HTR-8/SVneo (cell line): ENCODE measurements around the gene RALGPS1.

ENCODE experiments used
- DNase-seq: peaks from one replicate; pipeline ENCODE4 v3.0.0; 2011; ENCODE audit warnings: low spot score, mixed read lengths; ENCODE audit not compliant: insufficient read length
- FAIRE-seq: peaks from 2 replicates; lab custom pipeline; 2011; peaks lifted over from hg19 to GRCh38; lab: Jason Lieb, UNC

The RALGPS1 gene

DNA sequence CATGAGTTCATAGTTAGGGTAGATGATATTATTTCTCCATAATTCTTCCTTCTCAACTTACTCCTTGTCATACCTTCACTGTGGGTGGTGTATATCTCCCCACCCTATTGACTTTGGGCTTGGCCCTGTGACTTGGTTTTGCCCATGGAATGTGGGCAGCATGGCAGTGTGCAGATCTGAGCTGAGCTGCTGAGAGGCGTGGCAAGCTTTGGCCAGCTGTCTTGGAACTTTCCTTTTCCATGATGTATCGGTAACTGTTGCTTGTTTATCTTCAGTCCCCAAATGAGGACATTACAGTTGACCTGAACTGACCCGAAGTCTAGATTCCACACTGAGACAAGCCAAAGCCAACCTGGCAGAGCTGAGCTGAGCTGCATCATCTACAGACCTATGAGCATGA is 70.4 kb downstream of the RALGPS1 start:
- DNase-seq (no peak), FAIRE-seq (no peak)

DNA sequence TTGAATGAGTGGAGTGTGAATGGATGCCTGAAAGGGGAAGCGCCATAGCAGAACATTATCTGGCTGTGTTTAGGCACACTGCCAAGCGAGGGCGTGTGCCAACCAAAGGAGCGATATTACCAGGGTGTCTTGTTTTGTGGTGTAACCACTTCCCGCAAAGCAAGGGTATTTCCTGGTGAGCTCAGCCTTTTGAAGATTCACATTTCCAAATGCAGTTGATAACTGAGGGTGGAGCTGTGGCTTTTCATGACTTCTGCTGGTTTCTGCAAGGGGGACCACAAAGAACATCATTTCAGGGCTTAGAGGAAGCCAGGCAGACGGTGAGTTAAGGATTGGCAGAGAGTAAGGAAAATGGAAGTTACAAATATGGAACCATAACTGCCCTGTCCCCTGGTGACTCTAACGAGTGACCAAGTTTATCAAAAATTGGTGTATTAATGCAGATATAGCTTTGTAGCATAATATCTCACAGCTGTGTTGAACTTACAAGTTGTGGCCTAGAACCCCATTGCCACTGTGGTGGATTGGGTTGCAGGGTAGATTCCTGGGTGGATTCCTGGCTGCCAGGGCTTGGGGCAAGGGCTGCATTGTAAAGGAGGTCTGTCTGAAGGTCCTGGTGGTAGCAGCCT is 71.4 kb downstream of the RALGPS1 start:
- no peak for FAIRE-seq
- DNase-seq: peak; percentile 37

DNA sequence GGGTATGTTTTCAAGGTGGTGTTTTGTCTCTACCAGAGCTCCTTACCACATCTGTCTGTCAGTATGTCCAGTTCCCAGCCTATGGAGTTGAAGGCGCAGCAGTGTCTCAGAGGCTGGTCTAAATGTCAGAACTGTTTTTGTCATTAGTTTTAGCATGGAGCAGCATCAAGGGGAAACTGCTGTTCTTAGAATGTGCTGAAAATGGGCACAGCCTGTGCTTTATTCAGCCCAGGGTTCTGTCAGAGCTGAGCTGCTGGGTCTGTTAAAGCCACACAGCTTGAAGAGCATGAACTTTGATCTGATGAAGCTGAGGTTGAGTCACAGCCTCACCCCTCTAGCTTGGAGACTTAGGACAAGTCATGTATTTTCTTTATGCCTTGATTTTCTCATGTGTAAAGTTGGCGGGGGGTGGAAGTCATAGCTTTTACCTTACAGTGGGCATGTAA is 71.9 kb downstream of the RALGPS1 start:
- FAIRE-seq (no peak), DNase-seq (no peak)

DNA sequence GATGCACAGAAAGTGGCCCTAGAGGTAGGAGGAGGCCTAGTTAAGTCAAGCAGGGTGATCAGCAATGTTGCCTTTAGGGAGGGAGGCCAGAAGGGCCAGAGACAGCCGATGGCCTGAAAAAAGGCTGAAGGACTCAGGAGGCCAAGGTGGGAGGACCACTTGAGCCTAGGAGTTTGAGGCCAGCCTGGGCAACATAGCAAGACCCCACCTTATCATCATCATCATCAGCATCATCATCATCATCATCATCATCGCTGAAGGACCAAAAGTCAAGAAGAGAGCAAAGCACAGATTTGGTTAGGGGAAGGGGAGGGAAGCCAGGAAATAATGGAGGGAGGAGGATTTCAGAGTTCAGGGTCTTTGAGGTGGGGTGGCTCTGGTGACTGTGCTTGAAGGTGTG is 74.3 kb downstream of the RALGPS1 start:
- DNase-seq (no peak), FAIRE-seq (no peak)

DNA sequence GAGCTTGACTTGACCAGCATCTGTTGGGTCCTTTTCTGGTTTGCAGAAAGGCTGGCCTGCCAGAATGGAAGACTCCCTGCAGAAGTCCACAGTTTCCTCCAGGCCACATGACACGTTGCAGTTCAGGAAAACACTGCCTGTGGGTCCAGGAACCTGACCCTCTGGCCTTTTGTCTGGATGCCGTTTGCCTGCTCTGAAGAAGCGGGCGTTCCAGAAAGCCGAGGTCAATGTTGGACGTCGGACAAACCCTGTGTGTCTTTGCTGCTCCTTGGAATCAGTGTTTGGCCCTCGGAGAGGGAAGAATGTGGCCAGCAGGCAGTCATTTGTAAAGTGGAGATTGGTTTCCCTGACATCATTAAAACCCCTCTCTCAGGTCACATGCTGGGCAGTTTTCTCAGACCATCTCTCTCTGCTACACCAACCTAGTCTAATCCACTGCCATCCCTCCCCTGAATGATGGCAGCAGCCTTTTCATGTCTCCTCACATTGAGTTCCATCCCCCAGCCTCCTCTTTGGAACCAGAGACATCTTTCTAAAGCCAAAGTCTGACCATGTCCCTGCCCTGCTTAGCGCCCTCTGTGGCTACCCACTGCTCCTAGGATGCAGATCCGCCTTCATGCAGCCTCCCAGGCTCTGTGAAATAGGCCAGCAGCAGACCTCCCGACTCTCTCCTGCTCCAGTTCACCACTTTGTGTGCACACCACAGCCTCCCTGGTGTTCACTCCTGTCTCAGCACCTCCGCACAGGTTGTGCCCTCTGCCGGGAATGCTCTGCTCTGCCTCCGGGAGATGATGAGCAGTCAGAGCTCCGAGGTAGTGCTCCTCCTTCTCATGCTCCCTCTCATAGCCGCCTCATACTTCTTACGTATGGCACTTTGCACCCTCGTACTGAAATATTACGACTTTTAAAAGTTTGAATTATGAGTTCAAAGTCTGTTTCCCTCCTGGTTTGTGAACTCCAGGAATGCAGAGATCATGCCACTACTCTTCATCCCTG is 75.6 kb downstream of the RALGPS1 start:
- DNase-seq: no peak
- FAIRE-seq: no peak

DNA sequence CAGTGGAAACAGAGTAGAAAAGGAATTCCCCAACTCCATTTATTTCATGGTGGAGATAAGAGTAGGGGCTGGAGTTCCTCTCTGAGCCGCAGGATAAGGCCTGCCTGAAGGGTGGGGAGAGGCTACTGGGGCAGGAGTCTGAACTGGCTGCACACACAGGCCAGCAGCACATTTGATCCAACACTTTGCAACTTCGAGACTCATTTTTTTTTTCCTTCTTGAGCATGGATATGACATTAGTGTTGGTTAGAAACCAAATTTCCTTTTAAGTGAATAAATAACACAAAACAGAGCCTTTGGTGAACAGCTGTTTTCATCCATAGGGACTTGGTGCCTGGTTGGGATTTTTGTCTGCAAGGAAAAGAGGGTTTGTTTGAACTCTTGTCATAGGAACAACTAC is 76.6 kb downstream of the RALGPS1 start:
- FAIRE-seq (no peak), DNase-seq (no peak)

DNA sequence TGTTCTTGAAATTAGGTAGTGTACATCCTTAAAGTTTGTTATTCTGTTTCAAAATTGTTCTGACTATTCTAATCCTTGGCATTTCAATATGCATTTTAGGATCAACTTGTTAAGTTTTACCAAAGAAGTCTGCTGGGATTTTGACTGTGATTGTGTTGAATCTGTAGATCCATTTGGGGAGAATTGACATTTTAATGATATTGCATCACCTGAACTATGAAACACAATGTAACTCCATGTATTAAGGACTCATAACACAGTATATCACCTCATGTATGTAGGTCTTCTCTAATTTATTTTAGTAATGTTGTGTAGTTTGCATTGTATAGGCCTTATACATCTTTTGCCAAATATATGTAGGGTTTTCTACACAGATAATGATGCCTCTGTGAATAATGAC is 77.8 kb downstream of the RALGPS1 start:
- no peak for DNase-seq
- FAIRE-seq: no peak

DNA sequence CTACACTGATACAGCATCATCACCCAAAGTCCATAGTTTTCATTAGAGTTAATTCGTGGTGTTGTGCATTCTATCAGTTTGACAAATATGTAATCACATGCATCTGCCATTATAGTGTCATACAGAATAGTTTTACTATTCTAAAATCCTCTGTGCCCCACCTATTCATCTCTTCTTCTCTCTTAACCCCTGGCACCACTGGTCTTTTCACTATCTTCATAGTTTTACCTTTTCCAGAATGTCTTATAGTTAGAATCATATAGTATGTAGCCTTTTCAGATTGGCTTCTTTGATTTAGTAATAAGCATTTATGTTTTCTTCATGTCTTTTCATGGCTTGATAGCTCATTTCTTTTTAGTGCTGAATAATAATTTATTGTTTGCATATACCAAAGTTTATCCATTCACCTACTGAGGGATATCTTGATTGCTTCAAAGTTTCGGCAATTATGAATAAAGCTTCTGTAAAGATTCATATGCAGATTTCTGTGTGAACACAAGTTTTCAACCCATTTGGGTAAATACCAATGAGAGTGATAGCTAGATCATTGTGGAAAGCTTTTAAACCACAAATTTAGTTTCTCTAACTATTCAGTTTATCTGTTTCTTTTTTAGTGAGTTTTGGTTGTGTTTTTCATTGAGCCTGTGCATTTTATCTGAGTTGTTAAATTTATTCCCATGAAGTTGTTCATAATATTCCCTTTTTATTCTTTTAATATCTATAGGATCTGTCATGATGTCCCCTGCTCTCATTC is 84.9 kb downstream of the RALGPS1 start:
- FAIRE-seq: no peak
- no peak for DNase-seq

DNA sequence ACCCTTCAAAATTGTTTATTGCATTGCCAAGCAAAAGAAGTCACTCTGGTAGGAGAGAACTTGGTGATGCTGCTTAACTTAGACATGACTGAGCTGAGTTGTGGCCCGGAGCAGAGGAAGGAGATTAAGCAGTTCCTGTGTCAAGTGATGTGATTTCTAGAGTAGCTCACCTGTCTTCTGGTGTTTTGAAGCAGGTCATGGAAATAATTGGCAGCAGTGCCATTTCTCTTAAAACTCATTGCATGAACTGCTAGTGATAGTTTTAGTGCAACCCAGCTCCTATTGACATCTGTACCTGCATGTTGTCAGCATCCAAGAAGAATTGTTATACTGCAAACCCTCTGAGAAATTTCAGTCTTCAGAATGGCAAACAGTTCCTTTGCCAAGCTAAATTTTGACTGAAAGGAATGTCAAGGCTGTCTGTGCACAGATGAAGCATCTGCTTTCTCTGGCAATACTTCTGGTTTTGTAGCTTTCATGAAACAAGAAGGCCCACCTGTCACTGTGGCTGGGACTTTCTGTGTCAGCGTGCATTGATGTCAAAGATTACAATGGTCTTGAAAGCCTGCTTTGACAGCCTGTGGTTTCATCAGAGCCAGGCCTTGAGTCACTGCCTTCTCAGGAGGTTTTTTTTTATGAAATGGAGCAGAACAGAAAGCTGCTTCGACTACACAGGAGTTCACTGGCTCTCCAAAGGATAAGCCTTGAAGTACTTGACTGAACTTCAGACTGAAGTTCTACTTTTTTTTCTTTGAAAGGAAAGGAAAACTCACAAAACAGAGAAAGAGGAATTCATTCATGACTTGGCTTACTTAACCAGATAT is 90.6 kb downstream of the RALGPS1 start:
- no peak for DNase-seq
- FAIRE-seq: no peak

DNA sequence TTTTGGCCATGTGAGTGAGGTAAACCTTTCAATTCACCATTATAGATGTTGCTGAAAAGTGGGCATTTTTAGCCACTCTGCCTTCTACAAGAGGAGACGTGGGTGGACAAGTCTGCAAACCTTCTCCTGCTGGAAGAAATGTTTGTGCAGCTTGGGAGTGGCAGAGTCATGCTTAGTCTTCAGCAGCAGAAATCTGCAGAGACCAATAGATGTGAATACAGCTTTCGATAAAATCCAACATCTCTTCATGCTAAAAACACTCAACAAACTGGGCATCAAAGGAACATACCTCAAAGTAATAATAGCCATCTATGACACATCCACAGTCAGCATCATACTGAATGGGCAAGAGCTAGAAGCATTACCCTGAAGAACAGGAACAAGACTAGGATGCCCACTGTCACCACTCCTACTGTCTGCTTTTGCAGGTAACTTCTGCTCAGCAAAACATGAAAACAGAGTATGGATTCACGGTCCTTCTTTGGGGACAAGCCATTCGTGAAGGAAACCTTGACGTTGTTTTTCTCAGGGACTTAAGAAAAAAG is 91.3 kb downstream of the RALGPS1 start:
- DNase-seq (no peak), FAIRE-seq (no peak)

DNA sequence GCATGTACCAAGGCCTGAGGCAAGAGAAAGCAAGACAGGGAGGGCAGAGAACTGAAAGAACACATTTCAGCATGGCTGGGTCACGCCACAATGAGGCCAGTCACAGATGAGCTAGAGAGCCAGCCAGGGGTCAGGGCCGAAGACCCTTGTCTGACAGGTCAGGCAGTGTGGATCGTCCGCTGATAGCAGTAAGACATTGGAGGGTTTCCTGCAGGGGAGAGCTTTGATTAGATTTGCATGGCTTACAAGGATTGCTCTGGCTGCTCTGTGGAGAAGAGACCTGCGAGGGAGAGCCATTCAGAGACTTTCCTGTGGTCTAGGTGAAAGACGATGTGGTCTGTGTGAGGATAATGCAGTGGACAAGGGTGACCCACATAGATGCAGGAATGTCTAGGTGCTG is 93.1 kb downstream of the RALGPS1 start:
- no peak for DNase-seq

DNA sequence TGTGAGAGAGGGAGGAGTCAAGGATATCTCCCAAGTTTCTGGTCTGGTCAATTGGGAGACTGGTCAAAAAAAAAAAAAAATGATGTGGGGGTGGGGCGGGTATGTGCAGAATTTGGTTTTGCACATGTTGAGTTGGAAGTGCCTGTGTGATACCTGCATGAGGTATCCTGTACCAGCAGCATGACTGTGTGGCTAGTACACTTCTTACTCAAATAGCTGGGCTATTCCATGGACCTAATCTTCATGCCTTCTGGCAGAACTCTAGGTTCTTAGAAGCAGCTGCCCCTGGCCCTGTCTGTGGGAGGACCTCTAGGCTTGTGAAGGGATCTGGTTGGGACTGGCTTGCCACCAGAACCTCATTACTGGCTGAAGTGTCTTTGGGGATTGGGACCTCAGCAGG is 93.5 kb downstream of the RALGPS1 start:
- FAIRE-seq: no peak

More for the DNA sequence above, 93.1 kb downstream of the RALGPS1 start:
- FAIRE-seq: no peak

DNA sequence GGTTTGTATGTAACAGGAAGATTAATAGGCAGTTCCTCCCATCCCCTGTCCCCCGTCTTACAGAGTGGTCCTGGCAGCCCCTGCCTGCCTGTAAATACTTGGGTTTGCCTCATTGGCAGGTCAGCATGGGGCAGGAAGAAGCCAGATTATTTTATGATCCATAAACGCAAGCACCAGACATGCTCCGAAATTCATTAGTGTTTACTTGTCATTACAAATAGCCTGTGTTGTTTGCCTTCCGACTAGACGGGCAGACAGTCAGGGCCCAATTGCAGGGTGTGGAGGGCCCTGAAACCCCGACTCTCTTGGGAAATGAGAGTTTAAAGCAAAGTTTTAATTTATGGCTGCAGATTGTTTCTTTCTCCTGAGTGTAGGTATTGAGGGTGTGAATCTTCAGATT is 97.2 kb downstream of the RALGPS1 start:
- DNase-seq: no peak
- FAIRE-seq: no peak

More for the DNA sequence above, 93.5 kb downstream of the RALGPS1 start:
- DNase-seq: no peak

DNA sequence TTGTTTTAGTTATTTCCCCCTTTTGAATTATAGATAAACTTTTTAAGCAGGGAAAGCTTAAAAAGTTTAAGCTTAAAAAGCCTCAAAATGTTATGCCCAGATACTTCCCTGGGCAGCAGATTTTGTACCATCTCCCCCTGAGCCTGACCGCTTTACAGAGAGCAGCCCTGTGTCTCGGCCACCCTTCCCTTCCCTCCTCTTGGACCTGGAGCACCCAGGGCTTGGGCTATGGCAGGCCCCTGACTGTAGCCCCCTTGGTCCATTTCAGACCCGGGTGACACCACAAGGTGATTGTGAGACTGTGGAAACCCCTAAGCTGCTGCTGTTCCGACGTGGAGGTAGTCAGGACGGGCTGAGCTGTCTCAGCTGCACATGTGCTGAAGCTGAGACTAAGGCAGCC is 97.7 kb downstream of the RALGPS1 start:
- no peak for DNase-seq
- FAIRE-seq: no peak

DNA sequence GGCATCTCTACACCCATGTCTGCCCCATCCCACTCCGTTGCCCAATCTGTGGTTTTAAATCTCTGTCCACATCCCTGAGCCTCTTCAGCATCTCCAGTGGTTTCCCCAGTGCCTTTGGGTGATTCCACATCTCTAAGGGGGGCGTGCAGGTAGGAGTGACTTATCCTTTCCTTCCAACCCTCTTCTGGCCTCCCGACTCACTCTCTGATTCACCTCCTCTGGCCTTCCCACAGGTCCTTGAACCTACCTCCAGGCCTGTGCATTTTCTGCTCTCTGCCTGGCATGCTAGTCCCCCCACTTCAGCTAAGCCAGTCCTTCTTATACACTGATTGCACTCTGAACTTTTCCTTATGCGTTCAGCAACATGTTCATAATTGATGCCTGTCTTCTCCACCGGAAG is 99.0 kb downstream of the RALGPS1 start:
- no peak for DNase-seq
- FAIRE-seq: no peak

DNA sequence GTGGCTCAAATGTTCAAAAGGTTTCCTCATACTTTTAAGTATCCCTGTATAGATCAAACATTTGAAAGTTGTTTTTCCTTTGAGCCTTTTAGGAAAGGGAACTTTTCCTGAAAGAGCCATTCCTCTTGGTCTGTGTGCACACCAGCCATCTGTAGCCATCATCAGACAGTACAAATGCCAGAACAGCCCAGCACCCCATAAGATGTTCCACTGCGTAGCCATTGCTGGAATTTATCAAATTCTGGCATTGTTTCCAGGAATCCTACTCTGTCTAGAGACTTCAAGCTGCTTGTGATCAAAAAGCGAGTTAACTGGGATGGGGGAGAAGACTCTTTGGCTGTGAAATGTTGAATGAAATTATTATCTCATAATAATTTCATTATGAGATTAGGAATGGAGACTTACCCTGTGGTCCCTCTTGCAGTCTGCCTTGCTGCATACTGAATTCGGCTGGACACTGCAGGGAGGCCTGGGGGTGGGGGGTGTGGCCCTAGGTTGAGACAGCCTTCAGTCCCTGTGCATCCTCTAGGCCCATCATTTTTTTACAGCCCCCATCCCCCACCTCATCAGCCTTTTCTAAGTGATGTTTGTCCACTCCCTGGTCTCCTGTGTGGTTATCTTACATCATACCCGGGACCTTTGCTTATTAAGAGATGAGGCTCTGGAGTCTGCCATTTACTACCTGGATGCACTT is 99.8 kb downstream of the RALGPS1 start:
- DNase-seq (no peak), FAIRE-seq (no peak)

DNA sequence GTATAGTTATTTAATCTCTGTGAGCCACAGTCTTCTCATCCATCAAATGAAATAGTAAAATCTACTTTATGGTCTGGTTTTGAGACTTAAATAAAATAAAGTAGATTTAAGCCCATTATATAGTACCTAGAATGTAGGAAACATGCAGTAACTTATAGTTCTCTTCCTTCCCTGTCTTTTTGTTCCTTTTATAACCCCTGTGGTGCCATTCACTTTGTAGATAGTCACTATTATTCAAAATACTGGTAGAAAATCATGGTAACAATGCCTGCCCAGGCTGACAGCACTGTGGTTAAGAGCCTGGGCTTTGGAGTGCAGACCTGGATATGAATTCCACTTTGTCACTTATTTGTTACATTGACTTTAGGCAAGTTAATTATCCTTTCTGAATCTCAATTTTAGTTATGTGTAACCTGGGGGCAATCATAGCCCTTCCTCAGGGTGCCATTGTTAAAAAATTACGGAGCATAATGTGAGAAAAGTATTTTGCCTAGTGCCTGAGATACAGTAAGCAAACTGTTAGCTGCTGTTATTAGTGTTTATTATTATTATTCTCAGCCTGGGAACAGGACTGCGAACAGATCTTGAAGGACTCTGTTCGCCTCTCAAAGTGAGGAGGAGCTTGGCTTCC is 100.4 kb downstream of the RALGPS1 start:
- DNase-seq (no peak), FAIRE-seq (no peak)

DNA sequence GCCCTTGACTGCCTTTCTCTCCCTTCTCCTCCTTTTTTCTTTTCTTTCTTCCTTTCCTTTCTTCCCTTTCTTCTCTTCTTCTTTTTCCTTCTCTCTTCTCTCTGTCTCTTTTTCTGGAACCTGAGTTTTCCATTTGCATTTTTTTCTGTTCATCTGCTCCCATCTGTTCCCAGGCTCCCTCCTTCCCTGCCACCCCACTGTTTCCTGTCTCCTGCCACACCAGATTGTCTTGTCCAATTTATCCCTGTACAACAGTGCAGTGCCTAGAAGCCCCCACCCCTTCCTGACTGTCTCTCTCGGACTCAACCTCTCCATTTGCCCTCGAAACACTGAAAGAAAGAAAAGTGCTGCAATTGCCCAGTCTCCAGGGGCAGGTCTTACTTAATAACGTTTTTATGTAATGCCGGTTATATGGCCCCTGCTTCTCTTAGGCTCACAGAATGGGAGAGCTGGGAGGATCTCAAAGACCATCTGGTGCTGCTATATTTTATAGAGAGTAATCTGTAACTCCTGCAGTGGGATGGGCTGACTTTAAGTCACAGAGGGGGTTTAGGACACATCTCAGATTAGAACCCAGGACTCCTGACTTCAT is 101.4 kb downstream of the RALGPS1 start:
- DNase-seq: no peak
- no peak for FAIRE-seq
